IMR-90 (cell line): ENCODE results near the gene PLCD1.

Experiments
- BHLHE40 ChIP-seq: fragments of 150-350 bp; IDR thresholded peaks from 2 replicates; pipeline ENCODE4 v1.6.1; 2016; ENCODE audit warnings: mild to moderate bottlenecking, low read depth, low read length
- CEBPB ChIP-seq: IDR thresholded peaks from 2 replicates; pipeline ENCODE4 v1.6.1; 2012; ENCODE audit warnings: low read depth, low read length, improper control_type of control experiment
- FOS ChIP-seq: fragments of 150-350 bp; IDR thresholded peaks from 2 replicates; pipeline ENCODE4 v1.6.1; 2016; ENCODE audit warnings: low read depth, low read length
- MAZ ChIP-seq: IDR thresholded peaks from 2 replicates; pipeline ENCODE4 v1.6.1; 2012; ENCODE audit warnings: low read depth, mild to moderate bottlenecking, low read length, improper control_type of control experiment, moderate library complexity, borderline replicate concordance
- MXI1 ChIP-seq: IDR thresholded peaks from 2 replicates; pipeline ENCODE4 v1.6.1; 2012; ENCODE audit warnings: low read depth, mild to moderate bottlenecking, low read length, moderate library complexity, borderline replicate concordance
- NFE2L2 ChIP-seq: fragments of 150-350 bp; IDR thresholded peaks from 2 replicates; pipeline ENCODE4 v1.6.1; 2016; ENCODE audit warnings: low read depth, mild to moderate bottlenecking, low read length
- POLR2A ChIP-seq: IDR thresholded peaks from 2 replicates; pipeline ENCODE4 v1.6.1; 2012; ENCODE audit warnings: mild to moderate bottlenecking, low read depth, low read length
- RAD21 ChIP-seq: IDR thresholded peaks from 2 replicates; pipeline ENCODE4 v1.6.1; 2012; ENCODE audit warnings: low read length, improper control_type of control experiment
- RCOR1 ChIP-seq: IDR thresholded peaks from 2 replicates; pipeline ENCODE4 v1.6.1; 2012; ENCODE audit warnings: mild to moderate bottlenecking, low read length, improper control_type of control experiment; ENCODE audit not compliant: insufficient replicate concordance
- RFX5 ChIP-seq: IDR thresholded peaks from 2 replicates; pipeline ENCODE4 v1.8.0; 2012; ENCODE audit warnings: low read depth, mild to moderate bottlenecking, low read length, moderate library complexity
- SMC3 ChIP-seq: fragments of 150-350 bp; IDR thresholded peaks from 2 replicates; pipeline ENCODE4 v1.6.1; 2016; ENCODE audit warnings: low read depth, mild to moderate bottlenecking, antibody characterized with exemption, low read length, moderate library complexity
- TF ChIP-seq, protein P1 (sequence below): conservative IDR thresholded peaks from 2 replicates; pipeline ENCODE4 v1.5.1; 2012; ENCODE audit warnings: mild to moderate bottlenecking, low read depth, low read length, improper control_type of control experiment
- TF ChIP-seq, protein P2 (sequence below): fragments of 150-350 bp; IDR thresholded peaks from 2 replicates; pipeline ENCODE4 v1.6.1; 2017; ENCODE audit warnings: mild to moderate bottlenecking, antibody characterized with exemption, low read length, low read depth
- TF ChIP-seq, protein P3 (sequence below): fragments of 150-350 bp; IDR thresholded peaks from 2 replicates; pipeline ENCODE4 v1.6.1; 2016; ENCODE audit warnings: low read depth, mild to moderate bottlenecking, low read length, moderate library complexity, borderline replicate concordance

DNA sequence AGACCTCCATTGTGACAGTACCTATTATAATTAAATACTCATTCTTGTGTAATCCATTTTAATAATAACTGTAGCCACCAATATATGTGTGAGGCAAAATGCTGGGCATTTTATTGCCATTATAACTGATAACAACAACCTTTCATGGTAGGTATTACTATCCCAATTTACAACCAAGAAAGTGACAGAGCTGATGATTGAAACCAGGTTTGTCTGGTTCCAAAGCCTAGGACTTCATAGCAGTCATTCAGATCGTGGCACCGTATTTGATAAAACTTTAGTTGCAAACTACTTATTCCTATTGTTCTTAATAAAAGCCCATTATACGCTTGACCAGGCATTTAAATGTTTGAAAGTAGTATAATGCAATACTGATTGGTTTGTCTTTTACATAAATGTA, 65.3 kb downstream of the PLCD1 start:
- TF ChIP-seq, protein P1, sequence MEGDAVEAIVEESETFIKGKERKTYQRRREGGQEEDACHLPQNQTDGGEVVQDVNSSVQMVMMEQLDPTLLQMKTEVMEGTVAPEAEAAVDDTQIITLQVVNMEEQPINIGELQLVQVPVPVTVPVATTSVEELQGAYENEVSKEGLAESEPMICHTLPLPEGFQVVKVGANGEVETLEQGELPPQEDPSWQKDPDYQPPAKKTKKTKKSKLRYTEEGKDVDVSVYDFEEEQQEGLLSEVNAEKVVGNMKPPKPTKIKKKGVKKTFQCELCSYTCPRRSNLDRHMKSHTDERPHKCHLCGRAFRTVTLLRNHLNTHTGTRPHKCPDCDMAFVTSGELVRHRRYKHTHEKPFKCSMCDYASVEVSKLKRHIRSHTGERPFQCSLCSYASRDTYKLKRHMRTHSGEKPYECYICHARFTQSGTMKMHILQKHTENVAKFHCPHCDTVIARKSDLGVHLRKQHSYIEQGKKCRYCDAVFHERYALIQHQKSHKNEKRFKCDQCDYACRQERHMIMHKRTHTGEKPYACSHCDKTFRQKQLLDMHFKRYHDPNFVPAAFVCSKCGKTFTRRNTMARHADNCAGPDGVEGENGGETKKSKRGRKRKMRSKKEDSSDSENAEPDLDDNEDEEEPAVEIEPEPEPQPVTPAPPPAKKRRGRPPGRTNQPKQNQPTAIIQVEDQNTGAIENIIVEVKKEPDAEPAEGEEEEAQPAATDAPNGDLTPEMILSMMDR = no peak
- TF ChIP-seq POLR2A (no peak), RAD21 (no peak), FOS (no peak), SMC3 (no peak), MXI1 (no peak), NFE2L2 (no peak), MAZ (no peak), RCOR1 (no peak), CEBPB (no peak), RFX5 (no peak), BHLHE40 (no peak)
- TF ChIP-seq, protein P2, sequence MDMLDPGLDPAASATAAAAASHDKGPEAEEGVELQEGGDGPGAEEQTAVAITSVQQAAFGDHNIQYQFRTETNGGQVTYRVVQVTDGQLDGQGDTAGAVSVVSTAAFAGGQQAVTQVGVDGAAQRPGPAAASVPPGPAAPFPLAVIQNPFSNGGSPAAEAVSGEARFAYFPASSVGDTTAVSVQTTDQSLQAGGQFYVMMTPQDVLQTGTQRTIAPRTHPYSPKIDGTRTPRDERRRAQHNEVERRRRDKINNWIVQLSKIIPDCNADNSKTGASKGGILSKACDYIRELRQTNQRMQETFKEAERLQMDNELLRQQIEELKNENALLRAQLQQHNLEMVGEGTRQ = no peak
- TF ChIP-seq, protein P3, sequence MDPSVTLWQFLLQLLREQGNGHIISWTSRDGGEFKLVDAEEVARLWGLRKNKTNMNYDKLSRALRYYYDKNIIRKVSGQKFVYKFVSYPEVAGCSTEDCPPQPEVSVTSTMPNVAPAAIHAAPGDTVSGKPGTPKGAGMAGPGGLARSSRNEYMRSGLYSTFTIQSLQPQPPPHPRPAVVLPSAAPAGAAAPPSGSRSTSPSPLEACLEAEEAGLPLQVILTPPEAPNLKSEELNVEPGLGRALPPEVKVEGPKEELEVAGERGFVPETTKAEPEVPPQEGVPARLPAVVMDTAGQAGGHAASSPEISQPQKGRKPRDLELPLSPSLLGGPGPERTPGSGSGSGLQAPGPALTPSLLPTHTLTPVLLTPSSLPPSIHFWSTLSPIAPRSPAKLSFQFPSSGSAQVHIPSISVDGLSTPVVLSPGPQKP = no peak
